Breast epithelium (tissue), 3 donors: ENCODE results near the gene UFSP1.
"Not testable (repeated sequence)": the region's sequence is repeated elsewhere in the genome, so short reads cannot be mapped to it uniquely, and the experiment has no call there.

Source experiments
- CTCF ChIP-seq, 3 donors: fragments of 450-650 bp; IDR thresholded peaks; one replicate each; pipeline ENCODE4 v1.5.1; 2016 to 2017; ENCODE audit warnings: antibody characterized with exemption in 3 of 3, mild to moderate bottlenecking in 3 of 3, moderate library complexity in 3 of 3
- POLR2A ChIP-seq: fragments of 450-650 bp; IDR thresholded peaks from one replicate; pipeline ENCODE4 v1.6.1; 2016; ENCODE audit warnings: antibody characterized with exemption, mild to moderate bottlenecking, moderate library complexity

DNA sequence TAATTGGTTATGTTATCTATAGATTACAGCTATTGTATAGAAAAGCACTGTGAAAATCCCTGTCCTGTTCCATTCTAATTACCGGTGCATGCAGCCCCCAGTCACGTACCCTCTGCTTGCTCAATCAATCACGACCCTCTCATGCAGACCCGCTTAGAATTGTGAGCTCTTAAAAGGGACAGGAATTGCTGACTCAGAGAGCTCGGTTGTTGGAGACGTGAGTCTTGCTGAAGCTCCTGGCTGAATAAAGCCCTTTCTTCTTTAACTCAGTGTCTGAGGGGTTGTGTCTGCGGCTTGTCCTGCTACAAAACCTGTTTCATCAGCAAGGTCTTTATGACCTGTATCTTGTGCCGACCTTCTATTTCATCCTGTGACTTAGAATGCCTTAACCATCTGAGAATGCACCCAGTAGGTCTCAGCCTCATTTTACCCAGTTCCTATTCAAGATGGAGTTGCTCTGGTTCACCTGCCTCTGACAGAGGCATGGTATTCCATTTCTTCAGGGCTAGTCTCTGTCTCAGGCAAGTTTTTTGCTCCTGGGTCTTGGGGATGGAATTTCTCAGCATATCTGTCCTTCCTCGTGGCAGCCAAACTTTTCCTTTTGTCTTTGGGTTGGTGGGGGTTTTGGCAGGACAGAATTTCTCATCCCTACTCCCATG lies 30.4 kb upstream of the UFSP1 start:
- not testable (repeated sequence) for TF ChIP-seq POLR2A; CTCF (IDR thresholded peaks at IDR 0.05)
